D341Med (cell line): ENCODE results near the gene SP1.

Experiments
- DNase-seq: peaks from one replicate; pipeline ENCODE4 v3.0.0; 2012; ENCODE audit warnings: low spot score

Gene SP1

GRCh38 chr12:53451661-53452158, 71.7 kb downstream of the SP1 start, which contains the start of gene PCBP2:
PCBP2 (plus strand) TSS chr12:53452102; CDS start chr12:53454801, 2,699 bp downstream.
- DNase-seq: peak; percentile 96

DNA sequence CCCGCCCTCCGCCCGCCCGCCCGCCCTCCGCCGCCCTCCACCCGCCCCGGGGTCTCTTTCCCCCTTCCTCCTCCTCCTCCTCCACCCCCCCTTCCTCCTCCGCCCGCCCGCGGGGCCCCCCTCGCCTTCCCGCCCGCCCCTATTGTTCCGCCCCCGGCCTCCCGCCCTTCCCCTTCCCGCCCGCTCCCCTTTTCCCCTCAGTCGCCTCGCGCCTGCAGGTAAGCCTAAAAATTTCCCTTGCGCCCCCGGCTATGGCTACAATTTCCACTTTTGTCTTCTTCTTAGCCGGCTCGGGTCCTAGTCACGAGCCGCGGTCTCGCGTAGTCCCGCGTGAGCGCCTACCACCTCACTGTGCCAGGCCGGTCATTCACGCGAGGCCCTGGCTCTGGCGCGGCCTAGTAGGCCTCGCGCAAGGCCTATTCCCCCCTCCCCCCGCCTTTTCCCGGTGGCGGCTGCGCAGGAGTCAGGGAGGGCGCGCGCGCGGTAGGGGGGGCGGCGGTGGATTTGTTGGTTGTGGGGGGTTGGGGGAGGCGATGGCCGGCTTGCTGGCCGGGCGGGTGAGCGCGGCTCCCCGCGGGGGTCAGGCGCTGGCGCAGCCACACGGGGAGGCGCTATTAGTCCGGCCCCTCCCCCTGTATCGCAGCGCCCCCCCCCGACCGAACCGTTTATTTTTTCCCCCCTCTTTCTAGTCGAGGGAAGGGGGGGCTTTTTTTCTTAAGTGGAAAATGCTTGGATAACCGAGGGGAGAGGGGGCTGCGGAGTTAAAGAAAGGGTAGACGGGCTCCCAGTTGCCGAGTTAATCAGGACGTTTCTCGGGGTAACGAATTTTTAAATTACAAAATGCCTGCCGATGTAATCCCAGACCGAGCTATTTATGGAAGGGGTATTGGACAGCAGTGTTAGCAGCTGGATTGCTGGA, 72.4 kb downstream of the SP1 start:
- peak; percentile 85 for DNase-seq

- no peak for DNase-seq
Observed at GRCh38 chr12:53453953-53454640, 74.1 kb downstream of the SP1 start.

GRCh38 chr12:53454707-53455106, 74.7 kb downstream of the SP1 start:
- peak; percentile 67 for DNase-seq

GRCh38 chr12:53456654-53457366, 76.8 kb downstream of the SP1 start:
- no peak for DNase-seq

DNA sequence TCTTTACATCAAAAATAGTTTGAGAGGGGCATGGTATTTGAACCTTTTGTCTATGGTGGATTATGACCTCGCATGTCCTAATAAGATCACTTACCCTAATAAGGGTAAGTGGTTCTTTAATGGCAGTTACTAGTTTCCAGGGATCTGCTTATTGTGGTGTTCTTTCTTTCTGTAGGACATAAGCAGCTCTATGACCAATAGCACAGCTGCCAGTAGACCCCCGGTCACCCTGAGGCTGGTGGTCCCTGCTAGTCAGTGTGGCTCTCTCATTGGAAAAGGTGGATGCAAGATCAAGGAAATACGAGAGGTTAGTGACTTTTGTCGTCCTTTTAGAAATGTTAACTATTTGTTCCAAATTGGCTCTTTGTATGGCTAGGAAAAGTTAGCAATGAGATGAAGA, 79.1 kb downstream of the SP1 start:
- no peak for DNase-seq

GRCh38 chr12:53461059-53461458, 81.1 kb downstream of the SP1 start:
- DNase-seq: no peak

- no peak for DNase-seq
Observed at GRCh38 chr12:53461591-53461990, 81.6 kb downstream of the SP1 start.

- no peak for DNase-seq
Observed at GRCh38 chr12:53462935-53463334, 83.0 kb downstream of the SP1 start.

- DNase-seq: no peak
Observed at GRCh38 chr12:53463802-53464560, 84.0 kb downstream of the SP1 start.

DNA sequence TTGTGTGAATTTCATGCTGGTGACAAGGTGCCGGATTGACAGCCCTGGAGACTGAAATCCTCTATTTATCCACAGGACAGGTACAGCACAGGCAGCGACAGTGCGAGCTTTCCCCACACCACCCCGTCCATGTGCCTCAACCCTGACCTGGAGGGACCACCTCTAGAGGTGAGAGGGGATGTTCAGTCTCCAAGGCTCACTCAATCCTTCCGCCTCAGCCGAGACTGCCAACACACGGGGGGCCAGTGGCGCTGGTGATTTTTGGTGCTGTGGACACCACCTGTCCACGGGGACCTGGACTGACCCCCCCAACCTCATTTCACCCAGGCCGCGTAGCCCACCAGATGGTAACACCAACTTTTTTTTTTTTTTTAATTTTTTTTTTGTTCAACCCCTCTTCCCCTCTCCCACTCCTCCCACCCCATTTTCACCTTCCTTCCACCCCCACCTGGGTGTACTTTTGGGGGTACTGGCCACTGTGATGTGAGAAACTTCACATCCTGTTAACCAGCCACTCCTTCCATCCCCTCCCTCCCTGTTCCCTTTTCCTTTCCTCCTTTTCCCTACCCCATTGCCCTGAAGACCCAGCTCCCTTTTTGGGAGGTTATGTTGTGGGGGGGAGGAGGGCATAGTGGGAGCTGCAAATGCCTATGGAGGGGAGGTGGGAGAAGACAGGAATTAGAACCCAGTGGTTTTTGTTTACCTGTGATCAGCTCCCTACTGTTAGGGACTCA, 84.9 kb downstream of the SP1 start:
- DNase-seq: no peak

GRCh38 chr12:53465679-53466078, 85.7 kb downstream of the SP1 start:
- no peak for DNase-seq
